ENCODE data around the gene KIRREL2.

Gene KIRREL2

GRCh38 chr19:35845215-35846037 lies 11.3 kb upstream of the KIRREL2 start:
- DNase-seq (ENCODE audit: low spot score) = no peak

GRCh38 chr19:35846038-35846668 lies 10.6 kb upstream of the KIRREL2 start:
- DNase-seq (ENCODE audit: low spot score) = no peak

- no peak for DNase-seq (ENCODE audit: low spot score)
Measured at GRCh38 chr19:35847911-35848310, 8.8 kb upstream of the KIRREL2 start.

- DNase-seq (ENCODE audit: low spot score) = no peak
Measured at GRCh38 chr19:35848486-35848885, 8.2 kb upstream of the KIRREL2 start.

- DNase-seq (ENCODE audit: low spot score) = no peak
Measured at GRCh38 chr19:35848919-35849505, 7.7 kb upstream of the KIRREL2 start.

DNA sequence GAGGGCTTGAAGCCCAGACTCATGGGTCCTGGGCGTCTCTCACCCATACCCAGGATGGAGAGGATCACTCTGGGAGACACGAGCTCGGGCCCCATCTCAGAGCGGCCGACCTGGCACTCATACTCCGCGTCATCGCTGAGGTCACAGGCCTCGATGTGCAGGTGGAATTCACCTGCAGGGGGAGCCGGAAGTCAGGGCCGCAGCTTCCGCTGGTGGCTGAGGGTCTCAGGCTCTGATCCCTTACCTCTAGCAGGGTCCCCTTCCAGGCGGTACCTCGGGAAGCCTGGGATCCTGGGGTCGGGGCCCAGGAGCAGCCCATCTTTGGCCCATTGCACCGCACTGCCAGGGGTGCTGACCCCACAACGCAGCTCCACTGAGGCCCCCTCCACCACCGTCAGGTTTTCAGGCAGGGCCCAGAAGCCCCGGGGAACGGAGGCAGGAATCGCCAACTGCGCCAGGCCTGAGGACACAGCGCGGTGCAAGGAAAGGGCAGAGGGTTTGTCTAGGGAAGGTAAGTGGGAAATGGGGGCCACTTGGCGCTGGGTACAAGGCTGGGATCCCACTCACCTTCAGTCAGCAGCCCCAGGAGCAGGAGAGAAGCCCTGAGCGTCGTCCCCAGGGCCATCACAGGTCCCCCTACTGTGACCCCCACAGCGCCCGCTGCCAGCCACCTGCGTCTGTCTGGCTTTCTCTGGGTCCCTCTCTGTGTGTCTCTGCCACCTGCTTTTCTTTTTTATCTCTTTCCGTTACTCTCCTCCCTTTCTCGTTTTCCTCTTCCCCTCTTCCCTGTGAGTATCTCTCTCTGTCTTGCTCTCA lies 5.3 kb upstream of the KIRREL2 start:
- no peak for DNase-seq (ENCODE audit: low spot score)

GRCh38 chr19:35852029-35852780 lies 4.5 kb upstream of the KIRREL2 start, which contains the start of gene NPHS1:
Gene NPHS1, minus strand, starts transcription at chr19:35852504. Its CDS starts 667 bp downstream, at chr19:35851837.
- DNase-seq (ENCODE audit: low spot score) = no peak

DNA sequence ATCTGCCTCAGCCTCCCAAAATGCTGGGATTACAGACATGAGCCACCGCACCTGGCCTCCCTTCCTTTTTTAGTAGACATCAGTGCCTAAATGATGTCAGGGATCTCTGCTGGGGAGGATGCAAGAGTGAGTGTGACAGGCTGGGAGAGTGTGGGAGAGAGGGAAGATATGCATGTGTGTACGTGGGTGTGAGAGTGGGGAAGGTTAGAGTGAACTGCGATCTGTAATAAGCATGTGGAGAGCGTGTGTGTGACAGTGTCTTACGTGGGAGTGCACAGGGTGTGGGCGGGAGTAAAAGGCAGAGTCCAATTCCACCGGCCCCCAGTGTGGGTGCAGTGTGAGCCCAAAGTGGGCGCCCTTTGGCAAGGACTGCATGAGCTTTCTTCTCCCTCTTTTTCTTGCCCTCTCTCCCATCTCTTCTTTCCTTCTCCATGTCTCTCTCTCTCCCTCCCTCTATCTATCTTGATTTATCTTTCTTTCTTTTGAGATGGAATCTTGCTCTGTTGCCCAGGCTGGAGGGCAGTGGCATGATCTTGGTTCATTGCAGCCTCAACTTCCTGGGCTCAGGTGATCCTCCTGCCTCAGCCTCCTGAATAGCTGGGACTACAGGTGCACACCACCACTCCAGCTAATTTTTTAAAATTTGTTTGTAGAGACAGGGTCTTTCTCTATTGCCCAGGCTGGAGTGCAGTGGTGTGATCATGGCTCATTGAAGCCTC lies 3.5 kb upstream of the KIRREL2 start:
- no peak for DNase-seq (ENCODE audit: low spot score)

DNA sequence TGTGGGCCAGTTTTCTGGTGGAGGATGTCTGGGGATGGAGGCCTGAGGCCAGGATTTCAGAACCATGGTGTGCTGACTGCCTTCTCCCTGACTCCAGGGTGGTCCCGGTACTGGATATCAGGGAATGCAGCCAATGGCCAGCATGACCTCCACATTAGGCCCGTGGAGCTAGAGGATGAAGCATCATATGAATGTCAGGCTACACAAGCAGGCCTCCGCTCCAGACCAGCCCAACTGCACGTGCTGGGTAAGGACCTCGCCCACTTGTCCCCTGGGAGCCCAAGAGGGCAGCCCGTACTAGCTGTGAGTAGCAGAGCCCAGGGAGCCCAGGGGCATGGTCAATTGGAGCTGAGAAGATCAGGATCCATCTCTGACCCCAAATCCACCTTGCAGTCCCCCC lies 1.6 kb downstream of the KIRREL2 start:
- DNase-seq (ENCODE audit: low spot score) = no peak

GRCh38 chr19:35859414-35859813 lies 2.7 kb downstream of the KIRREL2 start:
- DNase-seq (ENCODE audit: low spot score) = no peak

GRCh38 chr19:35860436-35860817 lies 3.7 kb downstream of the KIRREL2 start:
- no peak for DNase-seq (ENCODE audit: low spot score)

DNA sequence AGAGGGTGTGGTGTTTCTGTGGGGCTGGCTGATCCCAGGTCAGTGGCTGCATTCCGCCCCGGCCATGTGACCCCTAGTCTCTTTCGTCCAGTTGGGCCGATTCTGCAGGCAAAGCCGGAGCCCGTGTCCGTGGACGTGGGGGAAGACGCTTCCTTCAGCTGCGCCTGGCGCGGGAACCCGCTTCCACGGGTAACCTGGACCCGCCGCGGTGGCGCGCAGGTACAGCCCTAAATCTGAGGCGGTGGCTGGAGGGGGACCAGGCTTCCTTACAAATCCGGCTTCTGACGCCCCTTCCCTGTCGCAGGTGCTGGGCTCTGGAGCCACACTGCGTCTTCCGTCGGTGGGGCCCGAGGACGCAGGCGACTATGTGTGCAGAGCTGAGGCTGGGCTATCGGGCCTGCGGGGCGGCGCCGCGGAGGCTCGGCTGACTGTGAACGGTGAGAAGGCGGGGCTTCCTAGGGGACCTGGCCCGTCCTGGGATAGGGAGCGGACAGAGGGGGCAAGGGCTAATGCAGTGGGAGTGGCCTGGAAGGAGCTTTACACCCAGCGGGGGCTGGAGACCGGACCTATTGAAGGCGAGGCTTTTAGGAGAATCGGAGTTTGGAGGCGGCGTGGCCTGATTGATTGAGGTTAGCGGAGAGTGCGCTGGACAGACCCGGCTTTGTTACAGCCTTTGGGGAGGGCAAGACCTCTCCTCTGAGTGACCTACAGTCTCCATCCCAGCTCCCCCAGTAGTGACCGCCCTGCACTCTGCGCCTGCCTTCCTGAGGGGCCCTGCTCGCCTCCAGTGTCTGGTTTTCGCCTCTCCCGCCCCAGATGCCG lies 4.3 kb downstream of the KIRREL2 start:
- DNase-seq (ENCODE audit: low spot score) = no peak

DNA sequence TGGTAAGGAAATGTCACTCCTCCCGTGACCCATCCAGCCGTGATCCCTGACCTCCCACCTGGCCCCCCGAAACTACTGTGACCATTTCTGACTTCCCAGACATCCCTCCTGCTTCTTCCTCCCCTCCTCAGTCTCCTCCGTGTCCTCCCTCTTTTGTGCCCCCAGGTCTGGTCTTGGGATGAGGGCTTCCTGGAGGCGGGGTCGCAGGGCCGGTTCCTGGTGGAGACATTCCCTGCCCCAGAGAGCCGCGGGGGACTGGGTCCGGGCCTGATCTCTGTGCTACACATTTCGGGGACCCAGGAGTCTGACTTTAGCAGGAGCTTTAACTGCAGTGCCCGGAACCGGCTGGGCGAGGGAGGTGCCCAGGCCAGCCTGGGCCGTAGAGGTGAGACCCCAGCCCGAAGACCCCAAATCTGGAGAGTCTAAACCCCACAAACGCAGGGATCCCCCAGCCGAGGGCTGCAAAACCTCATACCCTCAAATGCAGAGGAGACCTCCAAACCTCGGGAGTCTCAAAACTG lies 5.0 kb downstream of the KIRREL2 start:
- no peak for DNase-seq (ENCODE audit: low spot score)

DNA sequence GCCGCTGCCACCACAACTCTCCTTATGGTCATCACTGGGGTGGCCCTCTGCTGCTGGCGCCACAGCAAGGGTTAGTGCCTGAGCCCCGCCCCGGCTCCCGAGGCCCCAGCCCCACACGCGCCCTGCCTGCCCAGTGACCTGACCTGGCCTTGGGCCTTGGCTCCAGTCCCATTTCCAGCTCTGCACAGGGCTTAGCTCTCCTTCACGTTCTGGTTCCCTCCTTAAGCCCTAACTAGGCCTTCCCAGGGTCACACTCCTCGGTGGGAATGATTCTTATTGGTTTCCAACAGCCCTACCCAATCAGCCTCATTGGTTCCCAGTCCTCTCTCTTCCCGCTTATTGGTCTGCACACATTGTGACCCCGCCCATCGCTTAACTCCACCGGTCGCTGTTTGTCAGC lies 5.8 kb downstream of the KIRREL2 start:
- no peak for DNase-seq (ENCODE audit: low spot score)

DNA sequence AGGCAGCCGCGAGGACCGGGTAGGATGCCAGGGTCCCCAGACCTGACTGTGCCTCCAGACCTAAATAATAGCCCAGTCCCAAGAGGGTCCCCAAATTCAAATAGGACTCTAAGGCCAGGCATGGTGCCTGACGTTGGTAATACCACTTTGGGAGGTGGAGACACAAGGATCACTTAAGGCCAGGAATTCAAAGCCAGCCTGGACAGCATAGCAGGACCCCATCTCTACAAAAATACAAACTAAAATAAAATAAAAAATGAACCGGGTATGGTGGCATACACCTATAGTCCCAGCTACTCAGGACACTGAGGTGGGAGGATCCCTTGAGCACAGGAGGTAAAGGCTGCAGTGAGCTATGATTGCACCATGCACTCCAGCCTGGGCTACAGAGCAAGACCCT lies 6.3 kb downstream of the KIRREL2 start:
- no peak for DNase-seq (ENCODE audit: low spot score)

DNA sequence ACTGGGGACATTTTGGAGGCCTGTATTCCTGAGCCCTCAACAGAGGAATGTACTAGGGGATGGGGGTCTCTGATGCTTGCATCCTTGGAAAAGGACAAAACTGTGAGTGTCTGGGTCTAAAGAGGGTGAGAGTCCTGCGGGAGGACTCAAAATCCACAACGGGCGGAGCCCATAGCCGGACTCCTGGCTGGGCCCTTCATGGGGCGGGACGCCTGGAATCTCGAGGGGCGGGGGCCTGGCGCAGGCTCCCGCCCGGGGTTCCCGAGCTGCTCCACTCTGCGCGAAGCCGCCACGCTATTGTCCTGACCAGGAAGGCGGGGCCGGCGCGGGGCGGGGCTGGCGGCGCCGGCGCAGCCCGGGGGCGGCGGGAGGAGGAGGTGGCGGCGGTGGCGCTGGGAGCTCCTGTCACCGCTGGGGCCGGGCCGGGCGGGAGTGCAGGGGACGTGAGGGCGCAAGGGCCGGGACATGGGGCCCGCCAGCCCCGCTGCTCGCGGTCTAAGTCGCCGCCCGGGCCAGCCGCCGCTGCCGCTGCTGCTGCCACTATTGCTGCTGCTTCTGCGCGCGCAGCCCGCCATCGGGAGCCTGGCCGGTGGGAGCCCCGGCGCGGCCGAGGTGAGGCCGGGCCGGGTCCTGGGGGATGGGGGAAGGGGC lies 11.6 kb downstream of the KIRREL2 start, which contains the start of gene APLP1:
APLP1 (plus strand) TSS at position 403 of the 651 bp plus-strand sequence; CDS start at position 466, 63 bp downstream.
- DNase-seq (ENCODE audit: low spot score) = peak; percentile 54

DNA sequence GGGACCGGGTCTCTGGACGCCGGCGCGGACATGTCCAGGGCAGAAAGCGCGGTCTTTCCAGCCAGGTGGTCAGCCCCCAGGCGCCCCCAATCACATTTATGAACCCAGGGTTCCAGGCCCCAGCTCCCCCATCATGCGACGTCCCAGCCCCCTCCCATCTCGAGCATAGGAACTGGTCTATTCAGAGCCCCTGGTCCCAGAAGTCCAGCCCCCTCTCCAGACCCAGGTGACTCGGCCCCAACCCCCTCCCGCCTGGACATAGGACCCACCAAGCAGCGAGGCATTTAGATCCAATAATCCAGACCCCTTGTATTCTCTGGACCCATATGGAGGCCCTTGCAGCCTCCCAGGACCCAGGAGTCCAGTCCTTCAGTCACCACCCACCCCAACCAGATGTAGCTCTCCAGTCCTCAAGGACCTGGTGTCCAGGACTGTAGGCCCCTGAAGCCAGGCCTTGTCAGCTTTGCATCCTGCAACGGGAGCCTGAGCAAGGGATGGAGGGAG lies 12.2 kb downstream of the KIRREL2 start:
- DNase-seq (ENCODE audit: low spot score) = no peak

- peak; percentile 75 for DNase-seq (ENCODE audit: low spot score)
Measured at GRCh38 chr19:35869327-35870123, 12.8 kb downstream of the KIRREL2 start.

Measured in CD4-positive, alpha-beta T cell treated with Interleukin-15 for 4 hours (primary cell).